ENCODE data around the gene TAS2R20. TPM values are rescaled to one million over a fixed set of nuclear protein-coding genes. Genes with fewer than 3 reads are reported as not detected.

The TAS2R20 gene
- total RNA-seq, 2 experiments from 2014 or later: 1.2 to 2.0 TPM

Other genes starting within 250 kb of the TAS2R20 start
- gene TAS2R7, start 195.7 kb downstream of the TAS2R20 start, total RNA-seq: not detected
- gene TAS2R8, start 191.0 kb downstream of the TAS2R20 start, total RNA-seq: not detected
- under 1 TPM in 1 of 2 experiments, not detected in 1; 0.28 TPM for gene TAS2R9, start 188.1 kb downstream of the TAS2R20 start, total RNA-seq
- gene TAS2R10, start 171.9 kb downstream of the TAS2R20 start, total RNA-seq: under 1 TPM; 0.48 to 0.58 TPM
- 1 to 10 TPM; 1.2 to 1.6 TPM for gene PRR4, start 148.8 kb downstream of the TAS2R20 start, total RNA-seq
- 10 to 100 TPM; 18.5 to 22.4 TPM for gene PRH1, start 114.0 kb downstream of the TAS2R20 start, total RNA-seq
- gene TAS2R13, start 88.7 kb downstream of the TAS2R20 start, total RNA-seq: 1 to 10 TPM; 1.0 to 1.3 TPM
- gene PRH2, start 69.1 kb downstream of the TAS2R20 start, total RNA-seq: not detected
- gene TAS2R14, start 59.0 kb downstream of the TAS2R20 start, total RNA-seq: 1 to 10 TPM; 2.5 to 2.6 TPM
- gene TAS2R50, start 11.4 kb downstream of the TAS2R20 start, total RNA-seq: 1 to 10 TPM; 1.1 to 1.4 TPM
- 1 to 10 TPM; 2.1 to 2.2 TPM for gene TAS2R19, start 24.3 kb upstream of the TAS2R20 start, total RNA-seq
- 1 to 10 TPM; 2.9 TPM for gene TAS2R31, start 33.1 kb upstream of the TAS2R20 start, total RNA-seq
- gene TAS2R46, start 64.0 kb upstream of the TAS2R20 start, total RNA-seq: 1 to 10 TPM; 1.2 to 1.4 TPM
- gene TAS2R43, start 94.0 kb upstream of the TAS2R20 start, total RNA-seq: under 1 TPM; 0.39 to 0.54 TPM
- gene TAS2R30, start 136.3 kb upstream of the TAS2R20 start, total RNA-seq: 1 to 10 TPM; 3.1 to 3.3 TPM
- gene SMIM10L1, start 172.9 kb upstream of the TAS2R20 start, total RNA-seq: 10 to 100 TPM; 10.1 to 10.3 TPM
- gene TAS2R42, start 188.6 kb upstream of the TAS2R20 start, total RNA-seq: not detected

All from activated naive CD8-positive, alpha-beta T cell treated with anti-CD3 and anti-CD28 coated beads, Interleukin-2, amount 10 ng/mL, durations not matched to agents 7 days and 5 days (primary cell).